Lower lobe of right lung (tissue), 2 donors: ENCODE data around the gene VPS18. TPM values are rescaled to one million over a fixed set of nuclear protein-coding genes. Genes with fewer than 3 reads are reported as not detected.

ENCODE experiments used
- ATAC-seq, 2 donors: fragments of 200-7000 bp; cut with Tn5 transposase; one replicate each; pipeline ENCODE4 v1.9.1; 2020 to 2022; ENCODE audit warnings: mild to moderate bottlenecking in 2 of 2, moderate library complexity in 2 of 2
- DNase-seq: peaks from one replicate; pipeline ENCODE4 v3.0.0-alpha.2; 2020
- H3K27ac ChIP-seq: fragments of 200-600 bp; one replicate; pipeline ENCODE4 v1.8.0; 2022
- H3K27me3 ChIP-seq: fragments of 200-600 bp; one replicate; pipeline ENCODE4 v1.8.0; 2022; ENCODE audit warnings: low read depth
- H3K36me3 ChIP-seq: fragments of 200-600 bp; one replicate; pipeline ENCODE4 v1.8.0; 2022; ENCODE audit warnings: mild to moderate bottlenecking
- H3K4me1 ChIP-seq: fragments of 200-600 bp; one replicate; pipeline ENCODE4 v1.8.0; 2022
- H3K4me3 ChIP-seq: fragments of 200-600 bp; one replicate; pipeline ENCODE4 v1.8.0; 2022; ENCODE audit warnings: mild to moderate bottlenecking
- H3K9me3 ChIP-seq: fragments of 200-600 bp; one replicate; pipeline ENCODE4 v1.8.0; 2022
- intact Hi-C: fragments of 100-400 bp; cut with DNase I; formaldehyde crosslinking; loops from one replicate; pipeline ENCODE4 v1.11.0; 2022
- total RNA-seq: library from RNA; stranded (reverse); fragmentation: NEBNext Ultra II Directional; extraction: Animal tissue kit (Norgen Biotek cat#: 25700); gene quantifications from one replicate; pipeline ENCODE4 v1.2.1, GENCODE V29; 2021
- TF ChIP-seq, protein P1 (sequence below): fragments of 200-600 bp; IDR thresholded peaks from one replicate; pipeline ENCODE4 v1.8.0; 2022; ENCODE audit warnings: antibody characterized with exemption, mild to moderate bottlenecking
- donor health status: DM: no; HTN: yes; CAD: no; lungs with severe emphysema.

The VPS18 gene
- total RNA-seq, 1 donor from 2014 or later = 24.0 TPM

- TF ChIP-seq, protein P1, sequence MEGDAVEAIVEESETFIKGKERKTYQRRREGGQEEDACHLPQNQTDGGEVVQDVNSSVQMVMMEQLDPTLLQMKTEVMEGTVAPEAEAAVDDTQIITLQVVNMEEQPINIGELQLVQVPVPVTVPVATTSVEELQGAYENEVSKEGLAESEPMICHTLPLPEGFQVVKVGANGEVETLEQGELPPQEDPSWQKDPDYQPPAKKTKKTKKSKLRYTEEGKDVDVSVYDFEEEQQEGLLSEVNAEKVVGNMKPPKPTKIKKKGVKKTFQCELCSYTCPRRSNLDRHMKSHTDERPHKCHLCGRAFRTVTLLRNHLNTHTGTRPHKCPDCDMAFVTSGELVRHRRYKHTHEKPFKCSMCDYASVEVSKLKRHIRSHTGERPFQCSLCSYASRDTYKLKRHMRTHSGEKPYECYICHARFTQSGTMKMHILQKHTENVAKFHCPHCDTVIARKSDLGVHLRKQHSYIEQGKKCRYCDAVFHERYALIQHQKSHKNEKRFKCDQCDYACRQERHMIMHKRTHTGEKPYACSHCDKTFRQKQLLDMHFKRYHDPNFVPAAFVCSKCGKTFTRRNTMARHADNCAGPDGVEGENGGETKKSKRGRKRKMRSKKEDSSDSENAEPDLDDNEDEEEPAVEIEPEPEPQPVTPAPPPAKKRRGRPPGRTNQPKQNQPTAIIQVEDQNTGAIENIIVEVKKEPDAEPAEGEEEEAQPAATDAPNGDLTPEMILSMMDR = no peak
- ATAC-seq (no peak), DNase-seq (no peak)
- no peaks in the 10 kb centered on the region for H3K36me3 ChIP-seq
- H3K4me3 ChIP-seq = no peak overlapping the region
- H3K27me3 ChIP-seq = no peaks in the 10 kb centered on the region
- no peaks in the 10 kb centered on the region for H3K9me3 ChIP-seq
- intact Hi-C loops = no loop called here
- H3K4me1 ChIP-seq = peaks cover 43% of the 10 kb centered on the region
- no peak overlapping the region for H3K27ac ChIP-seq
These were observed 50.5 kb downstream of the VPS18 start for GRCh38 chr15:40944510-40945296.

DNA sequence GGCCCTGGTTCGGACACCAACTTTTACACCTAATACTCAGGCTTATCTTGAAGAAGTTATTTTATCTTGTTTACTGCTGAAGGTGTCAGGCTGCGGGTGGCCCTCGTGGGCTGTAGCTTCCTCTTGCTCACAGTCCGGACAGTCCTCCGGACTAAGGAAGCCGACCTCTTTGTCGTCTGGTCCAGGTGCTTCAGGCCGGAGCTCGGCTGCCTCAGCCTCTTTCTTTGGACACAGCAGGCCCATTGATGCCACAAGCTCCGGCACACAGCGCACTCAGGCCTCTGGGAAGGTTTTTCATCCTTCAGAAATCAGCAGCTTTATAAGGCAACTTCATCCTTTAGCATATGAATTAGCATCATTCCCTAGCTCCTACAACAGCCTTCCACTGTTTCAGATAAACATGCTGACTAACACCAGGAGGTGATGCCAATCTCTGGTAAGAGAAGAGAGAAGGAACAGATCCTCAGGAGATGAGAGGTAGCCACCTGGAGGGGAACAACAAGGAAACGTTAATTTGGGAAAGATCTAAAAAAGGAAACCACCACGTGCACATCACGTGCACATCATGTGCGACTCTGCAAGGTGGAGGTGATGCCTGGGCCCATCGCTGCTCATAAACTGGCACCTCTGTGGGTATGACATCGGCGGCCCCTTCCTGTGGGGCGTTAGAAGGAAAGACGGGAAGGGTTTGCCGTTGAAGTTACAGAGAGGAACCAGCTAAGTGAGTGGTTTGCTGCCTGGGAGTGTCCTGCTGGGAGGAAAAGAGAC, 54.6 kb downstream of the VPS18 start:
- no peaks in the 10 kb centered on the region for H3K27me3 ChIP-seq
- no peak overlapping the region for H3K4me3 ChIP-seq
- peak overlapping the region; percentile 68 for H3K27ac ChIP-seq
- no peaks in the 10 kb centered on the region for H3K36me3 ChIP-seq
- intact Hi-C loops = no loop called here
- H3K9me3 ChIP-seq = no peaks in the 10 kb centered on the region
- no peak for ATAC-seq
- peaks cover 26% of the 10 kb centered on the region for H3K4me1 ChIP-seq
- DNase-seq = no peak
- TF ChIP-seq, protein P1 = no peak

GRCh38 chr15:40949756-40950207, 55.5 kb downstream of the VPS18 start:
- DNase-seq (no peak), ATAC-seq (peak; percentile 49 to 55)
- Histone ChIP-seq H3K36me3 (no peaks in the 10 kb centered on the region), H3K4me3 (no peak overlapping the region), H3K4me1 (peaks cover 26% of the 10 kb centered on the region), H3K27ac (peak overlapping the region; percentile 68), H3K9me3 (no peaks in the 10 kb centered on the region), H3K27me3 (no peaks in the 10 kb centered on the region)
- TF ChIP-seq, protein P1 = no peak
- intact Hi-C loops = no loop called here

DNA sequence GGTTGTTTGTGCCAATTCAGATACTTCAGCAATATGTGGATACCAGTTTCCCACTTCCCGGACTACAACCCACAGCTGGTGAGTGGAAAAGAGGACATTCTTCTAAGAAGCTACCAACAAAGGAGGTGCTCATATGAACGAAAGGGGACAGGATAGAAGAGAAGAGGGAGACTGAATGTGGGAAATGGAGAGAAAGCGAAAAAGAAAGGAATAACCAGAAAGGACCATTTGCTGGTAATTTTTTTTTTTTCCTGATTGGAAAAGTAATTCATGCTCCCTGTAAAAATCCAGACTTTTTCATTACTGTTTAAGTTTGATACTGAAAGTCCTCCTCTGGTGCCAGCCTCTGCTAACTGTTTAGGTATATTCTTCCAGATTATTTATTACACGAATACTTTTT, 57.5 kb downstream of the VPS18 start:
- TF ChIP-seq, protein P1 = no peak
- H3K9me3 ChIP-seq = no peaks in the 10 kb centered on the region
- H3K4me1 ChIP-seq = peaks cover 26% of the 10 kb centered on the region
- no peak for DNase-seq
- no peak overlapping the region for H3K27ac ChIP-seq
- H3K36me3 ChIP-seq = no peaks in the 10 kb centered on the region
- no peak overlapping the region for H3K4me3 ChIP-seq
- ATAC-seq = no peak
- H3K27me3 ChIP-seq = no peaks in the 10 kb centered on the region
- intact Hi-C loops = no loop called here

- H3K27ac ChIP-seq = peak overlapping the region; percentile 87
- H3K27me3 ChIP-seq = no peaks in the 10 kb centered on the region
- ATAC-seq (no peak), DNase-seq (peak; percentile 34)
- no peaks in the 10 kb centered on the region for H3K9me3 ChIP-seq
- peaks cover 26% of the 10 kb centered on the region for H3K4me1 ChIP-seq
- peak overlapping the region; percentile 79 for H3K4me3 ChIP-seq
- TF ChIP-seq, protein P1 = no peak
- no peaks in the 10 kb centered on the region for H3K36me3 ChIP-seq
- intact Hi-C loops = no loop called here
These were observed 58.2 kb downstream of the VPS18 start for GRCh38 chr15:40952301-40952900.
